Measurements from ENCODE around the gene IRGQ. TPM values are rescaled to one million over a fixed set of nuclear protein-coding genes. Genes with fewer than 3 reads are reported as not detected.

The IRGQ gene
- polyA plus RNA-seq, 5 donors: 14.6 to 19.0 (median 16.1) TPM

- DNase-seq: no peak
Observed at GRCh38 chr19:43628646-43629326, 32.9 kb upstream of the IRGQ start.

GRCh38 chr19:43626838-43627237 lies 30.9 kb upstream of the IRGQ start:
- no peak for DNase-seq

GRCh38 chr19:43625918-43626579 lies 30.1 kb upstream of the IRGQ start:
- DNase-seq: no peak

- no peak for DNase-seq
Observed at GRCh38 chr19:43624933-43625332, 29.0 kb upstream of the IRGQ start.

- no peak for DNase-seq
Observed at GRCh38 chr19:43623889-43624670, 28.1 kb upstream of the IRGQ start.

GRCh38 chr19:43622956-43623355 lies 27.0 kb upstream of the IRGQ start:
- no peak for DNase-seq

GRCh38 chr19:43622070-43622469 lies 26.1 kb upstream of the IRGQ start:
- no peak for DNase-seq

- DNase-seq: no peak
Observed at GRCh38 chr19:43620061-43621001, 24.4 kb upstream of the IRGQ start.

GRCh38 chr19:43619262-43620060 lies 23.5 kb upstream of the IRGQ start, which contains the start of gene ZNF428:
TSS of gene ZNF428 (minus strand) at chr19:43619629. CDS start at chr19:43614304, 5,325 bp downstream.
- DNase-seq: peak; percentile 91 to 92

GRCh38 chr19:43618921-43619261 lies 23.0 kb upstream of the IRGQ start:
- DNase-seq: no peak

GRCh38 chr19:43616954-43617353 lies 21.0 kb upstream of the IRGQ start:
- DNase-seq: no peak

GRCh38 chr19:43616306-43616705 lies 20.4 kb upstream of the IRGQ start:
- no peak for DNase-seq

GRCh38 chr19:43612374-43612773 lies 16.4 kb upstream of the IRGQ start:
- DNase-seq: no peak

- no peak for DNase-seq
Observed at GRCh38 chr19:43611788-43612187, 15.9 kb upstream of the IRGQ start, which contains the start of gene SRRM5. TSS of gene SRRM5 (plus strand) at chr19:43612088. CDS start at chr19:43612122, 34 bp downstream.

- no peak for DNase-seq
Observed at GRCh38 chr19:43610493-43610892, 14.6 kb upstream of the IRGQ start.

GRCh38 chr19:43609872-43610271 lies 13.9 kb upstream of the IRGQ start:
- no peak for DNase-seq

GRCh38 chr19:43607238-43608205 lies 11.6 kb upstream of the IRGQ start:
- no peak for DNase-seq

GRCh38 chr19:43606569-43607229 lies 10.8 kb upstream of the IRGQ start:
- DNase-seq: no peak

All from right lung (tissue), 5 donors.